DOHH2 (cell line): Measurements from ENCODE around the gene RNLS.
A peak's percentile ranks its signal among the peaks of the same experiment; 100 is the strongest.

Experiments used
- H3F3A ChIP-seq: fragments of 200-600 bp; sonication (generic), shearing (Covaris generic); 2 replicates; pipeline ENCODE4 v1.6.0; 2016; ENCODE audit warnings: antibody characterized with exemption, mild to moderate bottlenecking; ENCODE audit not compliant: control insufficient read depth, insufficient read depth
- H3K27ac ChIP-seq: fragments of 200-600 bp; sonication (generic); 2 replicates; pipeline ENCODE4 v1.5.1; 2014; ENCODE audit warnings: low read depth, mild to moderate bottlenecking, low read length, moderate library complexity
- H3K27me3 ChIP-seq: fragments of 200-600 bp; sonication (generic); 2 replicates; pipeline ENCODE4 v1.6.1; 2014; ENCODE audit warnings: mild to moderate bottlenecking, low read length, mixed read lengths; ENCODE audit not compliant: control insufficient read depth
- H3K36me3 ChIP-seq: fragments of 200-600 bp; sonication (generic); 2 replicates; pipeline ENCODE4 v1.6.1; 2014; ENCODE audit warnings: mild to moderate bottlenecking, low read length, moderate library complexity, mixed read lengths; ENCODE audit not compliant: control insufficient read depth
- H3K4me1 ChIP-seq: fragments of 200-600 bp; sonication (generic); 2 replicates; pipeline ENCODE4 v1.6.1; 2014; ENCODE audit warnings: mild to moderate bottlenecking, low read length, mixed read lengths; ENCODE audit not compliant: control insufficient read depth
- H3K4me2 ChIP-seq: fragments of 200-600 bp; sonication (generic); 2 replicates; pipeline ENCODE4 v1.6.0; 2014; ENCODE audit warnings: mild to moderate bottlenecking, low read length, moderate library complexity
- H3K4me3 ChIP-seq: fragments of 200-600 bp; sonication (generic); 2 replicates; pipeline ENCODE4 v1.5.1; 2014; ENCODE audit warnings: mild to moderate bottlenecking, low read length, mixed read lengths
- H3K79me2 ChIP-seq: fragments of 200-600 bp; sonication (generic); 2 replicates; pipeline ENCODE4 v1.6.1; 2014; ENCODE audit warnings: mild to moderate bottlenecking, low read length, mixed read lengths; ENCODE audit not compliant: control insufficient read depth
- H3K9me2 ChIP-seq: fragments of 200-600 bp; sonication (generic); replicated peaks from 2 replicates; pipeline ENCODE4 v1.6.1; 2014; ENCODE audit warnings: mild to moderate bottlenecking, low read length, mixed read lengths; ENCODE audit not compliant: control insufficient read depth
- H3K9me3 ChIP-seq: fragments of 200-600 bp; sonication (generic); 2 replicates; pipeline ENCODE4 v1.6.1; 2014; ENCODE audit warnings: antibody characterized with exemption, low read length, mixed read lengths; ENCODE audit not compliant: control insufficient read depth, insufficient read depth
- H4K20me1 ChIP-seq: fragments of 200-600 bp; sonication (generic); 2 replicates; pipeline ENCODE4 v1.6.0; 2014; ENCODE audit warnings: low read depth, mild to moderate bottlenecking, antibody characterized with exemption, low read length, moderate library complexity; ENCODE audit not compliant: control insufficient read depth, insufficient read depth
- CTCF ChIP-seq: fragments of 200-600 bp; sonication (generic); IDR thresholded peaks from one replicate; pipeline ENCODE4 v1.5.1; 2014; ENCODE audit warnings: antibody characterized with exemption, mild to moderate bottlenecking, low read depth, low read length; ENCODE audit not compliant: poor library complexity, severe bottlenecking
- EZH2phosphoT487 ChIP-seq: fragments of 200-600 bp; sonication (generic); IDR thresholded peaks from 2 replicates; pipeline ENCODE4 v1.6.1; 2017; ENCODE audit warnings: borderline replicate concordance, mild to moderate bottlenecking, antibody characterized with exemption, low read length, moderate library complexity, mixed read lengths

Gene RNLS

GRCh38 chr10:88586462-88586861, 3.3 kb upstream of the RNLS start, which contains the start of gene LIPJ:
LIPJ (plus strand) TSS chr10:88586762; CDS start chr10:88590688, 3,926 bp downstream.
- no peak within 1 kb of the TSS for H3K4me2 ChIP-seq
- H3K9me2 ChIP-seq: no peaks in the 10 kb centered on the region
- no peaks in the 10 kb centered on the region for H3K27me3 ChIP-seq
- H4K20me1 ChIP-seq: no peaks in the 10 kb centered on the region
- no peaks in the 10 kb centered on the region for H3K36me3 ChIP-seq
- H3K27ac ChIP-seq: no peak within 1 kb of the TSS
- H3K4me3 ChIP-seq: no peak within 1 kb of the TSS
- TF ChIP-seq CTCF (no peak), EZH2phosphoT487 (no peak)
- H3K9me3 ChIP-seq: no peaks in the 10 kb centered on the region
- peaks cover 8% of the 10 kb centered on the region for H3K4me1 ChIP-seq
- no peaks in the 10 kb centered on the region for H3K79me2 ChIP-seq
- H3F3A ChIP-seq: 0 out of 2 replicates have a peak, but pooled peaks cover under 1% of the 10 kb centered on the region

DNA sequence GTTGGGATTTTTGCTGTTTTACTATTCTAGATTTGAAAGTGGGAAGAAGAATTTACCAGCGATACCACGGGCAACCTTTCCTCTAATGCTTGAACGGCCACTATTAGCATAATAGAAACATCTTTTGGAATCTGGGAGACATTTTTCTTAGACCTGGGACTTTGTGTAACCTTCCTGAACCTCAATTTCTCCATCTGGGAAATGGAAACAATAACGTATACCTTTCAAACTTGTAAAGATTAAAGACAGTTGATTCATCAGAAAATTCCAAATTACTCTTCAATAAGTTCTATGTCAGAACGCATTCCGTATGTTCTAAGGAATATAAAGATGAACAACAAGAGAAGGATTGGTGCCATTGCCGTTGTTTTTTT, 453 bp upstream of the RNLS start:
- Histone ChIP-seq H3K4me1 (peaks cover 8% of the 10 kb centered on the region), H3K4me2 (peak overlapping the region; percentile 73), H3K79me2 (no peaks in the 10 kb centered on the region), H3K9me3 (no peaks in the 10 kb centered on the region), H3K9me2 (no peaks in the 10 kb centered on the region), H3K36me3 (no peaks in the 10 kb centered on the region), H4K20me1 (no peaks in the 10 kb centered on the region), H3K4me3 (peak overlapping the region; percentile 66), H3F3A (0 out of 2 replicates have a peak, but pooled peaks cover 3% of the 10 kb centered on the region), H3K27ac (no peak overlapping the region), H3K27me3 (no peaks in the 10 kb centered on the region)
- TF ChIP-seq EZH2phosphoT487 (no peak), CTCF (no peak)

DNA sequence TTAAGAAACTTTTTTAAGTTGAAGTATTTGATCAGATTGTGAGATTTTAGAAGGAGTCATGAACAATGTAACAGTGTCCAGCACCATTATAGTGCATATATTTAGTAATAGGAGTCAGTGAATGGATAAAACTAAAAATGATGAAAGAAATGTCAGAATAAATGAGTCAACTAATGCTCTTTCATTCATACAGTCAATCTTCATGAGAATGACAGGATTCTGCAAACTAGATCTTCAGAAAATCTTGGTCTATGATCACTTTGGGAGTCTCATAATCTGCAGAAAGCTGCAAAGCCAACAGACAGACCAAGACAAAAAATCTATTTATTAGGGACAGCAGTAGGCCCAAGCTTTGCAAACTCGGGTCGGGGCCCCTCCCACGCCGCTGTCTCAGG, 710 bp downstream of the RNLS start:
- H4K20me1 ChIP-seq: no peaks in the 10 kb centered on the region
- H3K27me3 ChIP-seq: no peaks in the 10 kb centered on the region
- peak overlapping the region; percentile 66 for H3K4me3 ChIP-seq
- no peak for TF ChIP-seq EZH2phosphoT487
- TF ChIP-seq CTCF: no peak
- no peaks in the 10 kb centered on the region for H3K9me3 ChIP-seq
- no peaks in the 10 kb centered on the region for H3K36me3 ChIP-seq
- peaks cover 8% of the 10 kb centered on the region for H3K4me1 ChIP-seq
- H3F3A ChIP-seq: 0 out of 2 replicates have a peak, but pooled peaks cover 3% of the 10 kb centered on the region
- no peak overlapping the region for H3K27ac ChIP-seq
- no peaks in the 10 kb centered on the region for H3K79me2 ChIP-seq
- H3K4me2 ChIP-seq: peak overlapping the region; percentile 73
- H3K9me2 ChIP-seq: no peaks in the 10 kb centered on the region
